GM13977 (cell line): ENCODE results near the gene DNMT3B.

Source experiments
- DNase-seq: peaks from one replicate; pipeline ENCODE4 v3.0.0; 2012; ENCODE audit warnings: low spot score
- CTCF ChIP-seq: IDR thresholded peaks from 2 replicates; pipeline ENCODE4 v1.5.1; 2012; ENCODE audit warnings: mild to moderate bottlenecking, control low read depth; ENCODE audit not compliant: insufficient read depth; ENCODE audit errors: extremely low read depth, missing control alignments
- in situ Hi-C: fragments of 300-500 bp; cut with MboI; formaldehyde crosslinking; loops from one replicate; pipeline ENCODE4 v1.12.0; 2022; ENCODE audit warnings: low sequenced_read_pairs, low pct_unique_long_range_greater_than_20kb, mixed read lengths, inconsistent platforms; ENCODE audit not compliant: unreplicated experiment

Gene DNMT3B

GRCh38 chr20:32822225-32822624 is 60.0 kb downstream of the DNMT3B start:
- no peak for TF ChIP-seq CTCF
- DNase-seq: no peak
- in situ Hi-C loops: no loop called here

GRCh38 chr20:32823078-32823477 is 60.9 kb downstream of the DNMT3B start:
- no peak for TF ChIP-seq CTCF
- no peak for DNase-seq
- in situ Hi-C loops: no loop called here

- TF ChIP-seq CTCF: no peak
- in situ Hi-C loops: no loop called here
- no peak for DNase-seq
Observed at GRCh38 chr20:32823737-32824588, 61.8 kb downstream of the DNMT3B start.

GRCh38 chr20:32828029-32828680 is 66.0 kb downstream of the DNMT3B start:
- no peak for DNase-seq
- TF ChIP-seq CTCF: no peak
- in situ Hi-C loops: no loop called here

GRCh38 chr20:32829311-32830005 is 67.3 kb downstream of the DNMT3B start:
- in situ Hi-C loops: no loop called here
- no peak for DNase-seq
- no peak for TF ChIP-seq CTCF

- no peak for TF ChIP-seq CTCF
- no peak for DNase-seq
- in situ Hi-C loops: no loop called here
Observed at GRCh38 chr20:32830437-32830836, 68.3 kb downstream of the DNMT3B start.
